ENCODE results near the gene TRAPPC3L.

Gene TRAPPC3L

DNA sequence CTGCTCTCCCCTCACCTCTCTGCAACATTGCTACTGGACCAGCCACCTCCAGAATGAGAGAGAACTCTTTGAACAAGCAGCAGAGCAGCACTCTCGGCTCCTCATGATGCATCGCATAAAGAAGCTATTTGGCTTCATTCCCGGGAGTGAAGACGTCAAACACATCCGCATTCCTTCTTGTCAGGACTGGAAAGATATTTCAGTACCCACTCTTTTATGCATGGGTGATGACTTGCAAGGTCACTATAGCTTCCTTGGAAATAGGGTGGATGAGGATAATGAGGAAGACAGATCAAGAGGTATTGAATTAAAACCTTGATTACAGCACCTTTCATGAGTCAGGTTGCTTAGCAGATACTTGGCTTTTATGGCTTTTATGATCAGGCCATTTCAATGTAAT lies 12.4 kb upstream of the TRAPPC3L start:
- no peak for DNase-seq (ENCODE audit: low read depth in 2 of 3, low spot score in 1 of 3)

DNA sequence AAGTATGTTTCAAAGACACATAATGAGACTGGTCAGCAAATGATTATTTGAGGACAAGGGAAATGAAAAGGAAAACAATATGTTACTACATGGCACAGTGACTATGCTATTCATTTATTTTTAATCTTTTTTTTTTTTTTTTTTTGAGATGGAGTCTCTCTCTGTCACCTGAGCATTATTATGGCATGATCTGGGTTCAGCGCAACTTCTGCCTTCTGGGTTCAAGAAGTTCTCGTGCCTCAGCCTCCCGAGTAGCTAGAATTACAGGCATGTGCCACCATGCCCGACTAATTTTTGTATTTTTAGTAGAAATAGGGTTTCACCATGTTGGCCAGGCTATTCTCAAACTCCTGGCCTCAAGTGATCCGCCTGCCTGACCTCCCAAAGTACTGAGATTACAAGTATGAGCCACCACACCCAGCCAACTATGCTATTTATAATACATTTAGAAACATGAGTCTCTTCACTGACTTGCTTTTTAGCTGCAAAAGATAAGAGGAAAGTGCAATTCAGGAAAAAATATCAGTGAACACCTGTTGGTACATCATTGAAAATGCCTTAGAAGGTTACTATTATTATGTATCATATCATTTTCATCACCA lies 11.4 kb upstream of the TRAPPC3L start:
- DNase-seq (ENCODE audit: low read depth in 2 of 3, low spot score in 1 of 3) = no peak

DNA sequence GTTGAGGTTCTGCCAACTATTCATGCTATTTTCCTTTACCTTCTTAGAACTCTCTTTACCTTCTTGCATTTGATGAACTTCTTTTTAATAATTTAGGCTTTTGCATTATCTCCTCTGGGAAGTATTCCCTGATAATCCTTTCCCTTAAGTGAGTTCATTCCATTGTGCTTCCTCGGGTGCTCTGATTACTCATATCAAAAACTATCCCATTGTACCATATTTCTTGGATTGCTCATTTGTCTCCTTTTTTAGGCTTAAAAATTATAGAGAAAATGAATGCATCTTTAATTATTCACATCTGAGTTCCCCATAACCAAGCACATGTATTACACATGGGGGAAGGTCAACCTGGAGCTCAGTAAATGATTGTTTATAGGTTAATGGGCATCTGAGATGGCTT lies 10.6 kb upstream of the TRAPPC3L start:
- no peak for DNase-seq (ENCODE audit: low read depth in 2 of 3, low spot score in 1 of 3)

DNA sequence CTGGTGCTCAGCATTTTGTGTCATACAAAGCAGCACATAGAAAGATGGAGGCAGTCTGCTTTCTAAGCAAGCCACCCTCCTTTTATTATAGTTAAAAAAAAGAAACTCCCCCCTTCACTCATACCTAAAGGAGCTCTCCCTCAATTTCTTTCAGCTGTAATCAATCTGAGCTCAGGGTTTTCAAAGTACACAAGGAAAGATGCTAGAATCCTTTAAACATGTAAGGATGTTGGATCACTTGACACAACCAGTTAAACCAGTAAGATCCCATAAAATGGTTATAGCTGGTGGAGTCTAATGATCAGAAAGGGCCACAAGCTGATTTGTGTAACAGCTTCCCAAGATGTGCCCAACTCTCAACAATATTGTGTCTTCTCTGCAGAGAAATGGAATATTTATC lies 8.0 kb upstream of the TRAPPC3L start, which contains the start of gene CALHM4:
CALHM4 (plus strand) TSS at position 301 of the 400 bp plus-strand sequence; CDS start at position 344, 43 bp downstream.
- DNase-seq (ENCODE audit: low read depth in 2 of 3, low spot score in 1 of 3) = no peak

DNA sequence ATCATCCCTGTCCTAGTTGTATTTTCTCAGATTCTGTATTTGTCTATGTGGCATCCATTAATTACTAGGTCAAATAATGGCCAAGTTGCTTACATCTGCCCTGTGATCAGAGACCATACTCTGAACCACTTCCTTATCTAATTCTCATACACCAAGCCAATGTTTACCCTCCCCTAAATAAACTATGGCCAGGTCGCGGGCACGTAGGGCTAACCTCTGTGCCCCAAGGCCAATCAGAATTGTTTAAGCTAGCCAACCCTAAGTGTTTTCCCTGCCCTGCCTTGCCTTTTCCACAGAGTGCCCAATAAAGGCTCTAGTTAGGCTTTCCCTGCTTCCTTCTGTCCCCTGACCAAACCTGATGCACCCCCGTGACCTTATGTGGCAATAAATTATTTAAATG lies 5.3 kb upstream of the TRAPPC3L start:
- no peak for DNase-seq (ENCODE audit: low read depth in 2 of 3, low spot score in 1 of 3)

DNA sequence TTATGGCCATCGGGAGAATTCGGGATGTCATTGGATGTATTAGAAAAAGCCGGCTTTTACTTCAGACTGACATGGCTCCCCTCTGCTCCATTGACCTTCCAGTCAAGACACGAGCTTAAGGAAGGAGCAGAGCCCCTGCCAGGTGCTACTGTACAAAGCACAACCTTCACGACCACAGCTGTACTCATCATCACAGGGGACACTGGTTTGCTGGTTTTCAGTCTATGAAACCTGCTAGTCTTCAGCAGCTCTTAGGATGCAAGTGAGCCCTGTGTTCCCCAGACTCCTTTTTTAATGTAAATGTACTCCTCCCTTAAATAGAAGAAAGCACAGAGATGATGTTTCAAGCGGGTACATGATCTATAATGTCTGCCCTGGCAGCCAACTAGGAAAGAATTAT lies 1.9 kb upstream of the TRAPPC3L start:
- DNase-seq (ENCODE audit: low read depth in 2 of 3, low spot score in 1 of 3) = no peak

DNA sequence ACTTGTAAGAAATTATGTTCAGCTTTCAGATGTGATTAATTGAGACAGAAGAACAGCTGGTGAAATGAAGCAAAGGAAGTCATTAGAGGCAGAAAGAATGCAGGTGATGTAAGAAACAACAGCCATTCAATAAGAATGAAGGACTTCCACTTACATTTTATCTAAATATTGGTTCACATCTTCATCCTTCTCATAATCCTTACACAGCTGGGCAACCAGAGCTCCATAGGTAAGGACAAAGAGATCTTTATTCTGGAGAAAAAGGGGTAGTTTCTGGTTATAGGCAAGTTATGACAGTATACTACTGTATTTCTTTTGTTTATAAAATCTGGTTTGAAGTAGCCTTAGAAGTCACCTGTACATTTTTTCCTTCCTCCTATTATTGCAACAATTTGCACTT lies 2.3 kb downstream of the TRAPPC3L start:
- no peak for DNase-seq (ENCODE audit: low read depth in 2 of 3, low spot score in 1 of 3)

DNA sequence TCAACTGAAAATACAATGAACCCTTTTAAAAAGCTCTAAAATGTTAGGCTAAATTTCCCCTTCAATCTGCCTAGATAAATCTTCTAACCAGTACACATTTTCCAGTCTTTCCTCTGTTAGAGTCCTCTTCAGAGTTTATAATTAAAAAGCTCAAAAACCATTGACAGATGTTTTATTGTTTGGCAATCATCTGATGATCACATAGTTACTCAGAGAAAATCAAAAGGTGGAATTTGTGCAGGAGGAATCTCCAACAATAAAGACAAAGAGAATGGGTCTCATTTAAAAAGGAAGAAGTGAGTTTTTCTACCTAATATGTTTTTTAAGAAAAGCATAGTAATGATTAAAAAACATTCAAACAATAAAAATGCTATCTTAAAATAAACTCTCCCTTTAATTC lies 3.1 kb downstream of the TRAPPC3L start:
- DNase-seq (ENCODE audit: low read depth in 2 of 3, low spot score in 1 of 3) = no peak

DNA sequence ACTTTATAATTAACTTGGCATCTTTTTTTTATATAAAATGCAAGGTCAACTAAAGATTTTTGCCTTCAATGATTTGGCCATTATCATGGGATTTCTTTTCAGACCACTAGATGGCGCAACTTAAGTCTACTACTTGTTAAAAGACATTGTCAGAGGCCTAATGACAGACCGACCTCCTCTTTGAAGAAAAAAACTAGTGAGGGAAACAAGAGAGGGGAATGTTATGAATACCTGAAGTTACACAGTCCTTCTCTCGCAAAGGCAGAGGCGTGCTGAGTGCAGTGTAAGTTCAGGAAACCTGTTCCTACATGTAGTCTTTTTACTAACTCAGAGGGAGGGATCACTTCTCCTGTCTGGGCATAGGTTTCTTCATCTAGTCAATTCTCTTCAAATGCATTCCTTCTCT lies 9.3 kb downstream of the TRAPPC3L start:
- peak in 1 of 3 donors; percentile 51 for DNase-seq (ENCODE audit: low read depth in 2 of 3, low spot score in 1 of 3)

DNA sequence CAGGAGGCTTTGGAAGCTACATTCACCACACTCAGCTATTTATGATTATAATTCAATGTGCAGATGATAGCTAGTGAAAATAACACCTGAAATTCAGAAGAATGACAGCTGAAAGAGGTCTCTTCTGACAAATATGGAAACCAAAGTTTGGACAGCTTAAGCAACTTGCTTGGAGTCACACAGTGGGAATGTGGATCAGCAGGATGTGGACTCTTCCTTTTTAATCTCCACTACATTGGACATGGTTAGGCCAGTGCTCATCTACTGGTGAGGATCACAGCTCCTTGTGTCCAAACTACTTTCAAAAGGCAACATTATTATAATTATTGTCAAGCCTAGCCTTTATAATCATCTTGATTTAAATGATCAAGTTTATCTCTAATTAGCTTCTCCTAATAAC lies 10.4 kb downstream of the TRAPPC3L start:
- no peak for DNase-seq (ENCODE audit: low read depth in 2 of 3, low spot score in 1 of 3)

DNA sequence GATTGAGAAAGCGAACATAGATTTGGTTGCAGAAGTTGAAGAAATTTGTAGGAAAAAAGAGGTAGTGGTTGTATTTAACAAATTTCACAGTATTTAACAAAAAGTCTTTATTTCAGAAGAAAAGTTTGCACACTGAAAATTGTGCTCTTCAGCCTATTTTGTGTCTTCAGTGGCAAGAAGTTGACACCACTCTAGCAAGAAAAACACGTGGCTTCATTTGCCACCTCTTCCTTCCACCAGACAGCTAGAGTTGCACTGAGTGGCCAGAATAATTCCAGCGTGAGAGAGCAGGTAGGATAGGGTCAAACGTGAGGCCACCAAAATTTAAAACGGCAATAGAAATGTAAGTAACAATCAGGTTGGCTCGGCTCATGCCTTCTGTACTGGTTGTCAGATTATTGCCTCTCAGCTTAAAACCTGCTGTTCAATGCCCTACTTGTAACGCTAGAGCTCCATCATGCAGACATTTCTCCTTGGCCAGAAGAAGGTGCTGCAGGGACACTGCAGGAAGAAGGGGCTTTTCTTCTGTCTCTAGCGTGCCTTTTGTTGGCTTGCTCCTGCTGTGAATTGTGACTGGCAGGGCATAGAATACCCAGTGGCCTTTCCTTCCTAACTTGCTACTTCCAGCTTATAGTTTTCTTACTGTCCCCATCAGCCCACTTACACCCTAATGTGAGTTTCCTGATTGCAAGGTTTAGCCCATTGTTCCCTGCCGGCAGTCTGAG lies 12.1 kb downstream of the TRAPPC3L start:
- no peak for DNase-seq (ENCODE audit: low read depth in 2 of 3, low spot score in 1 of 3)

DNA sequence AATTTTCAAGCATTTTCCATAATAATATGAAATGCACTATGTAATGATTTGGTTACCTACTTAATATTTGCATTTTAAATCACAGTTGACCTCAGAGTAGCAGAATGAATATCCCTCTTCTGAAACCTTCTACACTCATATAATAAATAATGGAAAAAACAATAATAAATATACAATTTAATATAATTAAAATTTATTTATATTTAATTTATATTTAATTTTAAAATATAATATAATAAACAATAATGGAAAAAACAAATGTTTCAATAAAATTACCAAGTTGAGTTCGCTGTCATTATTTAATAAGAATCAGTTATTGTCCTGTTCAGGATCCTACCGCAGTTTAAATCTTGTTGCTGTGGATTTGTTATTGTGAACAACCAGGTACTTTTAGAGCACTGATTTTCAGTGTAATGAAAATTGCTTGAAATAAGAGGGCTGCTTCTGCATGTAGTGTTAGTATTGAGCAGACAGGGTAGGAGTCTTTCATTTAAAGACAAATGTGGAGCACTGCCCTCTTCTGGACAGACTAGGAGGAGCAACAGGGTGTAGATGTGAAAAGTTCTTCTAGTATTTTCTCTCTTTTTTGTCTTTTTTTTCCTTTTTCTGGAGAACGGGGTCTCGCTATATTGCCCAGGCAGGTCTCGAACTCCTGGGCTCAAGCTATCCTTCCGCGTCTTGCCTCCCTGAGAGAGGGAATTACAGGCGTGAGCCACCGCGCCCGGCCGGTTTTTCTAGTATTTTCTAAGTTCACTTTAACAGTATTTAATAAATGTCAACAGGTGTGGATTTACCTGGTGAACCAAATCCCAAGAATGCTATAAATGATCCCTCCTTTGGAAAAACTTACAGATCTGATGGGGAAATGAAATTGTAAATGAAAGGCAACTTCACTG lies 13.6 kb downstream of the TRAPPC3L start:
- DNase-seq (ENCODE audit: low read depth in 2 of 3, low spot score in 1 of 3) = peak; percentile 3 to 65 (median 33)

DNA sequence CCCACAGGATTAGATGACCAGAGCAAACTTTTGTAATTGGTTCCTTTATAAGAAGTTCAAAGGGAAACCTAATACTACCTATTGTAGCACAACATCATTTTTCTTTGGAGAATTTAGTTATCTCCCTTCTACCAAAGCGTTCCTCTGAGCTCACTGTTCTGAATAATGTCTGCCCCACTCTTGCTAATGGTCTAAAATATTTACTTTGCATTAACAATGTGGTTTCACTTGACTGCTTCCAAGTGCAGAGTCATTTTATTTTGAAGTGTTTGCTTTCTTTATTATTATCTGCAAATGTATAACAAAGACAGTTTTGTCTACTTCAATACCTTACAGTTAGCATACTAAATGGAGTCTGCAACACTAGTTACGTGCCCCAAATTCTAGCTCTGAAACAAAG lies 15.0 kb downstream of the TRAPPC3L start:
- no peak for DNase-seq (ENCODE audit: low read depth in 2 of 3, low spot score in 1 of 3)

DNA sequence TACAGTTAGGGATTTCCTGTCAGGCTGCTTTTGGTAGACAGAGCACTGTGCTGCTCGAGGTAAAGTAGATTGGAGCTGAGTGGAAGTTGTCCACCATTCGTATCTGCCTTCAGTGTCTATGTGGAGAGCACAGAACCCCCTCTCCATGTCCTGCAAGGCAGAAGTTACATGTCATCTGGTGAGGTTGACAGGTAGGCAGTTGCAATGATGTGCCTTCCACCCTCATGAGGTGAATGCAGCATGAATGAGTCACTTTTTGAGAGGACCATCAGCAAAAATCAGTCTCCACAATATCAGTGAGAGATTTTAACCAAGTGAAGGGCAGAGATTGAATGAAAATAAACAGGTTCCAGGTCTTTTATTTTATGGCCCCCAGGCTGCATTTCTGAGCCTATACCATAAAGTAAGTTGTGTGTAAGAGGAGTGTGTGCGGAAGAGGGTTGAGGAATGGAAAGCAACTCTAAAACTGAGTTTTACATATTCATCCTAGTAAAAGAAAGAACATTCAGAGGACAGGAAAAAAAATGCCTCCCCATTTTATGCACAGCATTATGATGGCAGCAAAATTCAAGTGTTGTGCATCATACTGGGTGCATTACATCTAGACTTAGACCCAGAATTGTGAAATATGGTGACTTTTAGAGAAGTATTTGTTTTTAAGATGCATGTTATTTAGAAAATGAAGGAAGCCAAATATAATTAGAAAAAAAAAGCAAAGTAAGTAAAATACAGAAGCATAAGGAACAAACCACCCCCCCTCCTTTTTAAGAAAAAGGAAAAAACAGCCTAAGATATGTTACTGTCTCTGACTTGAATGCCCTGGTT lies 15.8 kb downstream of the TRAPPC3L start:
- DNase-seq (ENCODE audit: low read depth in 2 of 3, low spot score in 1 of 3) = no peak

DNA sequence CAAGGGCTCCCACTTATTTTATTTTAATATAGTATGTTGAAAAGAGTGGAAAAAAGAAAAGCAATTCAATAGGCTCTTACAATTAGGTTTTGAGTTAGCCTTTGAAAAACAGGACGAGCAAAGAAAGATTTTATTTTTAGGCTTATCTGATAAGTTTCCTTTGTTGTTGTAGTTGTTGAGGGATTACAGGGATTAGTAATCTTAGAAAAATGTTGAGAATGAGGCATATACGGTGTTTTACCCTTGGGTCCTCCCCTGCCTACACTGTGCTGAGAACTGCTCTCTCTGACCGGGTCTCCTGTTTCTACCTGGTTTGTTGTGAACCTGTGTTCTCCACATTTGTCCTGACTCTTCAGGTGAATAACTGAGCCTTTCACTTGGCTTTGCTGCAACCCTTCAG lies 16.7 kb downstream of the TRAPPC3L start:
- DNase-seq (ENCODE audit: low read depth in 2 of 3, low spot score in 1 of 3) = no peak

DNA sequence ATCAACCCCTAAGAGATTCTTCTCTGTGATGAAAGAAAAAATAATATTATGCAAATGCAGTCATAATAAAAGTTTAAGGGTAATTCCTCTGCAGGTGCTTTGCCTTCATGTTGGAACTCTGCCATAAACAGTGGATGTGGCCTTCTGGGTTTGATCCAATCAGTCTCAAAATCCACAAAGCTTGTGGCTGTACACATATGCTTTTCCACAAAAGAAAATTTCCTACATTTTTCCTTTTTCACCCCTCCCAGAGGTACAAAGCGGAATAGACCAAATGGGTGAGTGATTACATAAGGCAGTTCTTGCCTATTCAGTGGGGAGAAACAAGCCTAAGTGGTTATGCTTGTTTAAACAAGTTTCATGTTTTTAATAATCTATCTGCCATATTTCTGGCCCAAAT lies 17.4 kb downstream of the TRAPPC3L start:
- DNase-seq (ENCODE audit: low read depth in 2 of 3, low spot score in 1 of 3) = no peak

DNA sequence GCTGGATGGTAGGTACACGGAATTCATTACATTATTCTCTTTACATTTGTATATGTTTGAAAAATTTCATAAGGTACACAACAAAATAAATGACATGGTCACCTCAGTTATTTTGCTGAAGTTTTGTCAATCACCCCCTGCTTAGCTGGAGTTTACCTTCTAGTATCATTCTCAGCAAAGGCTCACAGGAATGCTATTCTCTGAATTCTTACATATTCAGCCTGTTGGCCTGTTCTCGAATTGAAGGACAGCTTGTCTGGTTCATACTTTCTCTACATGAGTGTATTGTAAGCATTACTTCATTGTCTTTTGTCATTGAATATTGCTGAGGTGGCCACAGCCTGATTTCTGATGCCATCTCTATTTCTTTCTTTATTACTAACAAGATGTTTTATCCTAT lies 21.2 kb downstream of the TRAPPC3L start:
- DNase-seq (ENCODE audit: low read depth in 2 of 3, low spot score in 1 of 3) = no peak

DNA sequence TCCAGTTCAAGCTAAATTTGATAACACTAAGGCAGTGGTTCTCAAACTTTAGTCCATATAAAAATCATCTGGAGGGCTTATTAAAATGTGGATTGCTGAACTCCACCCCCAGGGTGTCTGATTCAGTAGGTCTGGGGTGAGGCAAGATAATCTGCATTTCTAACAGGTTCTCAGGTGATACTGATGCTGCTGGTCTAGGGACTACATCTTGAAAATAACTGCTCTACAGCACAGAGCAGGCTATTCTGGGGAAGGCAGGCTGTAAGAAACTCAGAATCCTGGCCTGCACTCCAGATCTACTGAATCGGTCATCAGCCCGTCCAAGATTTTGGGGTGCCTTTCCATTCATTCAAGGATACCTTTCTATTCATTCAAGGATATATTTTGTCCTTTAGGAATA lies 22.6 kb downstream of the TRAPPC3L start:
- no peak for DNase-seq (ENCODE audit: low read depth in 2 of 3, low spot score in 1 of 3)

DNA sequence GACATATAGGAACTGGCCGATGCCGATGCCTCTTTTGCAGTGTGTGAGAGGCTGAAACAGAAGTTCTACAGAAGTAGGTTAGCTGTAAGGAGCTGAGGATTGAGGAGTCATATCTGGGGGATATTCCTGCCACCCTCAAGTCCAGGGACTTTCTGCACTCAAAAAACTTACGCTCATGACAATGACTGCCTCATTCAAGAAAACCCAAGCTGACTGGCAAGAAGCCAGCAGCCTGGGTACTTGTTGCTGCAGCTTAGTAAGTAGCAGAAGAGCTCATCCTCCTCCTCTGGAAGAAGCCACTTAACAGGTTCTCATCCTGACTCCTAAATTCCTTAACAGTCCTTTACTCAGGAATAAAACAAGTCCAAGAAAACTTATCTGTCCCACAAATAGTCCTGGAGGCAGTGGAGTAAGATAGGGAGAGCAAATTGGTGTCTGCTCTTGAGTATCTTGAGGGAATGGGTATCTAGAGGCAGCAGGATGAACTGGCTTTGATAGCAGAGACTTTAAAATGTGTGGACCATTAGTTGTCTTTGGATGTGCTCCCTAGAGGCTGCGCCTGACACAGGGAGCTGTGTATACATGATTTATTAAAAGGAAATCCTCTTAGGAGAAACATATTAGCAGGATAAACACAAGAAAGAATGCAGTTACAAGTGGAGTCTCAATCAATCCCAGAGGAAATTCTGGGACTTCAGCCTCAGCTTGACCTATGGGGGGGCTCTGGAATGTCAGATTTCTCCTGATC lies 26.7 kb downstream of the TRAPPC3L start:
- no peak for DNase-seq (ENCODE audit: low read depth in 2 of 3, low spot score in 1 of 3)

DNA sequence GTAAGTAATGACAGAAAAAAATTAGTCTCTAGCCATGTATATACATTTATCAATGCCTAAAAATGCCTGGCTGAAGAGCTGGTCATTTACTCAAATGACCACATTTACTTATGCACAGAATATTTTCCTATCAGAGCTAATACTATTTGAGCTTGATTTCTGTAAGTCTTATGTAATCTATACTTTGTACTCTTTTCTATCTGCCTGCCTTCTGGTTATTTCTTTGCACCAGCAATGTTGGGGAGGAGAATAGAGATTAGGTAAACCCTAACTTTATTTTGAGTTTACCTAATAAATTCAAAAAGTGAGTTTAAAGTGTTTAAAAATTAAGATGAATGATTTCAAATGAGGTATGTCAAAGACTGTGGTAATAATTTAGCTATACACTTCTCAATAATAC lies 30.3 kb downstream of the TRAPPC3L start:
- DNase-seq (ENCODE audit: low read depth in 2 of 3, low spot score in 1 of 3) = no peak
